Mononuclear cell (primary cell): ENCODE data around the gene ARID3B. TPM values are rescaled to one million over a fixed set of nuclear protein-coding genes. Genes with fewer than 3 reads are reported as not detected.

ENCODE experiments used
- H3K27me3 ChIP-seq: 2 replicates; pipeline ENCODE4 v1.6.0; 2011; ENCODE audit warnings: low read length, control low read depth; ENCODE audit not compliant: insufficient read depth
- H3K4me1 ChIP-seq: 2 replicates; pipeline ENCODE4 v1.5.1; 2011; ENCODE audit warnings: mild to moderate bottlenecking, low read length, control low read depth; ENCODE audit not compliant: insufficient read depth
- H3K4me3 ChIP-seq: 2 replicates; pipeline ENCODE4 v1.5.1; 2011; ENCODE audit warnings: mild to moderate bottlenecking, low read length, moderate library complexity
- H3K9me3 ChIP-seq: 2 replicates; pipeline ENCODE4 v1.5.1; 2011; ENCODE audit warnings: low read depth, mild to moderate bottlenecking, control low read depth, low read length
- total RNA-seq: library from RNA; depleted of rRNA; stranded (reverse); fragments of >200 nt; gene quantifications from one replicate; pipeline ENCODE4 v1.2.3, GENCODE V29; 2012

ARID3B gene
- total RNA-seq, 1 donor, result 36.4 TPM

GRCh38 chr15:74641151-74641550 lies 100.1 kb downstream of the ARID3B start:
- Histone ChIP-seq H3K27me3 (no peaks in the 10 kb centered on the region), H3K4me3 (no peak overlapping the region), H3K4me1 (no peaks in the 10 kb centered on the region), H3K9me3 (no peaks in the 10 kb centered on the region)

DNA sequence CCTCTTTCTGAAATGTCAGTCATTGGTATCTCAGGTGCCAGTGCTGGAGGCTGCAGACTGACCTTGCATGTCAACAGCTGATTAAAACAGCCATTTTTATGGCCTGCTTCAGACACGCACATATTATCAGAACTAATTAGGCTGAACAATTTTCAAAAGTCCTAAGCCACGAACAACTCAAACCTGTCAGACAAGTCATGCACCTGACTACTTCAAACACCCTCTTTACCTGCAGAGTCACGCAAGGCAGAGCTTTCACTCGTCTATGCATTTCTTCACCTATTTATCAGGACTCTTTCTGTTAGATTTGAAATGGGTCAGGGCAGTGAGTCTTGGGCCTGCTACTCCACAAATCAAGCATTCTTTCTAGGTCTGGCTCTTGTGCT lies 101.3 kb downstream of the ARID3B start:
- Histone ChIP-seq H3K4me3 (no peak overlapping the region), H3K27me3 (no peaks in the 10 kb centered on the region), H3K9me3 (no peaks in the 10 kb centered on the region), H3K4me1 (no peaks in the 10 kb centered on the region)

GRCh38 chr15:74642734-74643664 lies 102.0 kb downstream of the ARID3B start:
- Histone ChIP-seq H3K4me3 (no peak overlapping the region), H3K9me3 (no peaks in the 10 kb centered on the region), H3K27me3 (no peaks in the 10 kb centered on the region), H3K4me1 (no peaks in the 10 kb centered on the region)

GRCh38 chr15:74643665-74644204 lies 102.7 kb downstream of the ARID3B start:
- no peaks in the 10 kb centered on the region for H3K4me1 ChIP-seq
- H3K9me3 ChIP-seq, result no peaks in the 10 kb centered on the region
- H3K4me3 ChIP-seq, result no peak overlapping the region
- H3K27me3 ChIP-seq, result no peaks in the 10 kb centered on the region

GRCh38 chr15:74646480-74646879 lies 105.5 kb downstream of the ARID3B start:
- Histone ChIP-seq H3K27me3 (no peaks in the 10 kb centered on the region), H3K4me1 (no peaks in the 10 kb centered on the region)

More at GRCh38 chr15:74646480-74646879, 105.5 kb downstream of the ARID3B start:
- Histone ChIP-seq H3K9me3 (no peaks in the 10 kb centered on the region), H3K4me3 (no peak overlapping the region)

Other genes starting within 250 kb of the ARID3B start
- gene CYP11A1, start 173.6 kb upstream of the ARID3B start, total RNA-seq, result 0.42 TPM
- gene SEMA7A, start 107.3 kb upstream of the ARID3B start, total RNA-seq, result 5.9 TPM
- 23.1 TPM for gene UBL7, start 80.1 kb upstream of the ARID3B start, total RNA-seq
- gene CLK3, start 74.6 kb downstream of the ARID3B start, total RNA-seq, result 158 TPM
- gene EDC3, start 154.8 kb downstream of the ARID3B start, total RNA-seq, result 3.7 TPM
- gene CYP1A1, start 184.3 kb downstream of the ARID3B start, total RNA-seq, result not detected
- gene CYP1A2, start 207.6 kb downstream of the ARID3B start, total RNA-seq, result not detected
- gene CSK, start 240.9 kb downstream of the ARID3B start, total RNA-seq, result 84.8 TPM